Measurements from ENCODE around the gene SSC5D. TPM values are rescaled to one million over a fixed set of nuclear protein-coding genes. Genes with fewer than 3 reads are reported as not detected.

Gene SSC5D
- total and polyA plus RNA-seq, 2 experiments from 2014 or later: 0.60 to 0.89 TPM

DNA sequence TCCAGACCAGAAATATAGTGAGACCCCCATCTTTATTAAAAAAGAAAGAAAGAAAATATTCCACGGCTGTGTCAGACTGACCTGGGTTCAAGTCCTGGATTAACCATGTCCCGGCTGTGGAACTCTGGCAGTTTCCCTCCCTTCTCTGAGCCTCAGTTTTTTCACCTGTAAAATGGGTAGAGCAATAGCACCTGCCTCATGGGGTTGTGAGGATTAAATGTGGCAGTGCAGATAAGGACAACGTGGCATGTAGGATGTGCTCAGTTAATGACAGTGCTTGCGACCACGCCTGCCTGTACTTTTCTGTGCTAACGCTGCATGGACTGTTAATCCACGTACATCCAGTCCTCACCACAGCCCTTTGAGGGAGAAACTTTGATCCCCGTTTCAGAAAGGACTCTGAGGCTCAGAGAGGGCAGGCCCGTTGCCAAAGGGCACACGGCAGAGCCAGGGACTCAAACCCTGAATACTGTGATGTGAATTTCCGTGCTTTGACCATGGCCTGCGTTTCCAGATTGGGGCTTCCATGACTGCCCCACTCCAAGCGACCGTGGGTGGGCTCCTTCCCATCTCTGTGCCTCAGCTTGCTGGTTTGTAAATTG lies 32.6 kb downstream of the SSC5D start:
- H3K4me1 ChIP-seq (ENCODE audit: low read depth): peaks cover 6% of the 10 kb centered on the region

GRCh38 chr19:55525289-55526101 lies 37.3 kb downstream of the SSC5D start:
- no peaks in the 10 kb centered on the region for H3K9me3 ChIP-seq (ENCODE audit: low read depth)
- no peak for TF ChIP-seq CTCF (IDR thresholded peaks at IDR 0.05; ENCODE audit: low read depth, low read length)
- no peaks in the 10 kb centered on the region for H3K27me3 ChIP-seq
- no peak overlapping the region for H3K4me3 ChIP-seq
- peak overlapping the region; percentile 83 for H3K27ac ChIP-seq
- DNase-seq (ENCODE audit: low read depth in 1 of 2, low spot score in 1 of 2): no peak
- H3K4me1 ChIP-seq (ENCODE audit: low read depth): peaks cover 6% of the 10 kb centered on the region
- H3K36me3 ChIP-seq: no peaks in the 10 kb centered on the region

More for the DNA sequence above, 32.6 kb downstream of the SSC5D start:
- Histone ChIP-seq H3K9me3 (ENCODE audit: low read depth) (no peaks in the 10 kb centered on the region), H3K4me3 (no peak overlapping the region), H3K27ac (no peak overlapping the region), H3K36me3 (no peaks in the 10 kb centered on the region), H3K27me3 (no peaks in the 10 kb centered on the region)
- no peak for DNase-seq (ENCODE audit: low read depth in 1 of 2, low spot score in 1 of 2)
- no peak for TF ChIP-seq CTCF (IDR thresholded peaks at IDR 0.05; ENCODE audit: low read depth, low read length)

- Histone ChIP-seq H3K27me3 (no peaks in the 10 kb centered on the region), H3K4me3 (no peak overlapping the region), H3K36me3 (no peaks in the 10 kb centered on the region), H3K27ac (peak overlapping the region; percentile 83), H3K4me1 (ENCODE audit: low read depth) (peaks cover 3% of the 10 kb centered on the region), H3K9me3 (ENCODE audit: low read depth) (no peaks in the 10 kb centered on the region)
- DNase-seq (ENCODE audit: low read depth in 1 of 2, low spot score in 1 of 2): peak; percentile 56 to 86
- no peak for TF ChIP-seq CTCF (IDR thresholded peaks at IDR 0.05; ENCODE audit: low read depth, low read length)
These were observed 38.3 kb downstream of the SSC5D start for GRCh38 chr19:55526216-55527196.

DNA sequence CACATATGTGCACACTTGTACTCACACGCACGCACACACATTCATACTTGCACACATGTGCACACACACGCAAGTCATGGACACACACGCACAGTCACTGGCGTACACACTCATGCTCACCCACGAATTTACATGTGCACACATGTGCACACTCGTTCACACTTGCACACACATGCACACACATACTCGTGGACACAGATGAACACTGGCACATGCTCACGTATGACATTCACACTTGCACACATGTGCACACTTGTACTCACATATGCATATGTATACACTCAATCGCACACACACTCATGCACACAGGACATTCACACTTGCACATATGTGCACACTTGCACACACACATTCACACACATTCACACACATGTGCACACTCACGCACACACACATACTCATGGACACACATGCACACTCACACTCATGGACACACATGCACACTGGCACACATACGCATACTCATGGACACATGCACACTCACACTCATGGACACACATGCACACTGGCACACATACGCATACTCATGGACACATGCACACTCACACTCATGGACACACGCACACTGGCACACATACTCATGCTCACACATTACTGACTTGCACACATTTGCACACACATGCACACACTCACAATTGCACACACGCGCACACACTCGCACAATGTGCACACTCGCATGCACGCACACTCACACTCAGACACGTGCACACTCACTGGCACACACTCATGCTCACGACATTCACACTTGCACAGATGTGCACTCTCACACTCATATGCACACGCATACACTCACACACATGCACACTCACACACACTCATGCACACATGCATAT lies 39.2 kb downstream of the SSC5D start:
- no peak for DNase-seq (ENCODE audit: low read depth in 1 of 2, low spot score in 1 of 2)
- Histone ChIP-seq H3K27ac (no peak overlapping the region), H3K9me3 (ENCODE audit: low read depth) (no peaks in the 10 kb centered on the region), H3K4me3 (no peak overlapping the region), H3K4me1 (ENCODE audit: low read depth) (no peaks in the 10 kb centered on the region), H3K27me3 (no peaks in the 10 kb centered on the region), H3K36me3 (no peaks in the 10 kb centered on the region)
- no peak for TF ChIP-seq CTCF (IDR thresholded peaks at IDR 0.05; ENCODE audit: low read depth, low read length)

Measured in cardiac muscle cell (in vitro differentiated cells and primary cell).